IPS DF 4.7 (cell line): ENCODE measurements around the gene TMEM69.
"Not testable (repeated sequence)": the region's sequence is repeated elsewhere in the genome, so short reads cannot be mapped to it uniquely, and the experiment has no call there.

ENCODE experiments used
- DNase-seq: peaks from one replicate; pipeline ENCODE4 v3.0.0-alpha.2; 2013; ENCODE audit warnings: low spot score; ENCODE audit errors: extremely low read depth

TMEM69 gene

DNA sequence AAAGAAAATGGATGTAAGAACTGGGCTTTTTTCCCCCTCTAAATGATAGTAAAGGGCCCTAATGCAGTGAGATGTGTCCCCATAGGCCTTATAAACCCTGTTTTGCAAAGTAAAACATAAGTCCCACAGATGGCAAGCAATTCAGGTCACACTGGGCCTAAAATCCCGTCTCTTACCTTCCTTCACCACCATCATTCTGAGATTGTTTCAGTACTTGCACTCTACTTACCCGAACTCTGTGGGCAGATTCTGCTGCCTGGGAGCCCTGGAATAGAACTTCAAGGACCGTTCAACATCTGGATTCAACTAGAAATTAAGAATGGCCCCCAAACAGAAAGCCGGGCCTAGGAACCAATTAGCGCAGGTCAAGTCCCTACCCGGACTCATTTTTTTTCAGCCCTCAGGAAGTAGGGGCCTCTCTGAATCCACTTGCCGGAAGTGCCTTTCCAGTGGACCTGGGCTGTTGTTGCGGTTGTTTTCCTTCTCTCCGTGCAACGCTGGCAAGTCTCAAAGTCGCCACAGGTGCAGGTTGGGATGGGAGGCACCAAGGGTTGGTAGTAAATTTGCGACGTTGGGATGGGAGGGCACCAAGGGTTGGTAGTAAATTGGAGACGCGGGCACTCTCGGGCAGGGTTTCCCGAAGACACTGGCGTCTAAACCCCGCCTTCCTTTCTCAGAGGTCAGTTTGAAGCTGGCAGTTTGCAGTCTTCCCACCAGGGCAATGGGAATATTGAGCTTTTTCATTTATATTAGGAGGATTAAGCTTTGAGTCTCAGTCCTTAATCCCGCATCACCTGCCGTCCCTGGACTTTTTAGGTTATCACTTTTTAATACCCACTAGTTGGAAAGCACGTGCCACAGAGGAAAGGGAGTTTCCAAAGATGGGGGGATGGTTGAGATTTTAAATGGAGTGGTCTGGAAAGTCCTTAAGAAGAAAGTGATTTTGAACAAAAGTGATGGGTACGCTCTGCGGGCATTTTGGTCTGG is at the start of gene TMEM69:
Gene TMEM69, plus strand, starts transcription at position 428 of the 987 bp plus-strand sequence. CDS start 2,888 bp downstream, outside the sequence.
- no peak for DNase-seq

DNA sequence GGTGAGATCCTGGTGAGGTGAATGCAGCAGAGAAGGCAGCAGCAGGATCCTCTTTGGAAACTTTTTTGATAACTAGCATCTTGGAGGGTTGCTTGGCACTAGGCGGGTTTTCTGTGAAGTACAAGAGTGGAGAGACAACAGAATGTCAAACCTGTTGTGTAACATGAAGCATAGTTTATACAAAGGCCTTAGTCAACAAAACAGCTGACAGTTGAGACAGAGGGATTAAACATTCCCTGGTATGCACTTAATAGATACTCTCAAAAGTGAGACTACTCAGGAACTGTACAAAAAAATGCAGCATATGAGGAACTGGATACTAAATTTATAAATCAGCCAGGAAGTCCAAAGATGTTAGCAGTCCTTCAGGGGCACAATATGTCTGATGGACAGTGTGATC is 47.7 kb upstream of the TMEM69 start:
- no peak for DNase-seq

DNA sequence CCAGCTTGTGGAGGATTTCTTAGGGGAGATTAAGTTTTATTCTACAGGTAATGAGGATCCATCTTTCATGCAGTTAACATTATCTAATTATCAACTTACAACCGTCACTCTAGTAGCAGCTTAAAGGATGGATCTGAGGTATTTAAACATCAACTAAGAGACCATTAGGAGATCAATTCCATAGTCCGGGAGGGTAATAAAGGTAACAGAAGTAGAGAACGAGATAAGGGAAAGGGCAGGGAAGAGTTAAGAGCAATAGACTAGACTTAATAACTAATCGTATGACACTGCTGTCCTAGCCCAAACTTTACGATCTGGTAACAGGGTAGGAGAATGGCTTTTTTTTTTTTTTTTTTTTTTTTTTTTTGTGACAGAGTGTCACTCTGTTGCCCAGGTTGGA is 44.7 kb upstream of the TMEM69 start:
- no peak for DNase-seq

DNA sequence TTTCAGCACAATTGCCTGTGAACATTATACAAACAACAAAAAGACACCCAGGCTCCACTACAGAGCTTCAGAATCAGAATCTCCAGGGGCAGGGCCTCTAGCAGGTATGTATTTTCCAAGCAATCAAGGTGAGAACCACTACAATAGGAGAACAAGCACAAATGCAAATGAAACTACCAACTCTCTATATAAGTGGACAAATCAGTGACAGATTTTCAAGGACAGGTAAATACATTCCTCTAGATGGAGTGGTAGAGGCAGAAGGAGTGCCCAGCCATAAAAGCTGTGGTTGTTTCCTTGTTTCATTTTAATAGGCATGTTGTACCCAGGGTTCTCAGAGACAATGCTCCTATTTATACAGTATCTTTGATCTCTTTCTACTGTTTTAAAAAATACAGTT is 44.0 kb upstream of the TMEM69 start:
- no peak for DNase-seq

DNA sequence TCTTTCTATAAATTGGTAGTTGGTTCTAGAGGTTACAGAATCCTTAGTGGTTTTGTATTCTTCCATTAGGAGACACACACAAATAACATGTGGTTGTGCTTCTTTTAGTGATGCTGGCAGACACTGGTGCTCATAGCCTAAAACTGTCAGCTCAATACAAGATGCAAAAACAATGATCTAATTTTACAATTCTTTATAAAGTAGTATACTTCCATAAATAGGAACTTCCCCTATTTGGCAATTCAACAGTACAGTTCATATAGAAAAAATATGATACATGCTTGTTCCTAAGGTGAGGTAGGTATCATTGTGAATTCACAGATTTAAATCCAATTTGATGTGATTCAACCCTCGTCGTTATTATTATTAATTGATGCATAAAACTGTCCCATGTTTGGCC is 43.3 kb upstream of the TMEM69 start:
- DNase-seq, result no peak

DNA sequence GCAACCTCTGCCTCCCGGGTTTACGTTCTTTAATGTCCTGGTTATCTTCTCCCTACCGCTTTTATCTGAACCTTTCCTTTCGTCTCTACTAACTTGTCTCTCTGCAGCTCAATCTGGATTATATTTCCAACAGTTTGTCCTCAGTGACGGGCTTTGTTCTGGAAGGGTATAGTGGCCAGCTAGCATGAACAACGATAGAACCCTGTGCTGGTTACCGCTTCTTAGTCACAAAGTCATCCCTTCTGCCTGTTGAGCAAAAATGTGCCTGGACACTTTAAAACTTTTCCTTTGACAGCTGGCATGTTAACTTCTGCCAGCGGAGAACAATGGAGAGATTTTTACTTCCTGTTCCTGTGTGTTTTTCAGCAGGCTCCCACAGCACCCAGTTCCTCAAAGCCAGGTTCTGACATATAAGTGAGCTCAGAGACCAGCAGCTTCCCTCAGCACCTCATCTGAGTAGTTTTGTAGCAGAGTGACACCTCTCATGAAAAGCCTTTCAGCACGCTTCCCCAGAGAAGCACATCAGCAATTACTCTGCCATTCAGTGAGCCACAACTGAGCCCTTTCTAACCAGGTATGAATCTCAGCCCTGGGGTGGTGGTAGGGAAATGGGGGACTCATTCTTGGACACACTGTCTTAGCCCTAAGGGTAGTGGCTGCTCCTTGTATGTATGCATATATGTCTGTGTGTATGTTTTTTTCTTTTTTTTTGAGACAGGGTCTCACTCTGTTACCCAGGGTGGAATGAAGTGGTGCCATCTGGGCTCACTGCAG is 40.5 kb upstream of the TMEM69 start:
- no peak for DNase-seq

DNA sequence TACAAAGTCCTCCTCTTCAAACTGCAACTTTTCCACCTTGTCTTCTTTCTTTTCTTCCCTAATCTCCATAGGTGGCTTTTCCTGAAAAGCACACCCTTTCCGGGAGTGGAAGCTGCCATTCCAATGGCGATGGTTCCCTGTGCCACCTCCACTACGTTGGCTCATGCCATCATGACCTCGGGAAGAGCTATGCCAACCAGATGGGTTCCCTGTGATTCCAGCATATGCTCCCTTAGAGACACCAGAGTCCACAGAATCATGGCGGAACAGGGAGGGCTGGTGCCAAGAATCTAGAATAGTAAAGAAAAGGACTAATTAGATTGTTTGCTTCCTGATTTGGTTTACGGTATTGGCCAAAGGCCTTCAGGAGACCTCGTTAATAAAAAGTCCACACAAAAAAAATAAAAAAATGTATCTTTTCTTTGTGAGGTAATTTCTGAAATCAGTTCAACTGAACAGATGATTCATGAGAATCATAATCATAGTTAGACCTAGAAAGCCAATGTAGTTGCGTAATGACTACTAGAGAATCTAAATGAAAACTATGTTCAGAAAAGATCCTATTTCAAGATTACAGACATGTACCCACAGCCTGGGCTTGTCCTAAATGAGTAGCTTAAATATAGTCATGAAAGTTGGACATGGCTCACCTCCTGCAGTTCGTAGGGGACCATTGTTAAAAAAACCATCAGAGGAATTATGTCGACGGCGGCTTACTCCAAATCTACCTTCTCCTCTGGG is 33.3 kb upstream of the TMEM69 start:
- no peak for DNase-seq

DNA sequence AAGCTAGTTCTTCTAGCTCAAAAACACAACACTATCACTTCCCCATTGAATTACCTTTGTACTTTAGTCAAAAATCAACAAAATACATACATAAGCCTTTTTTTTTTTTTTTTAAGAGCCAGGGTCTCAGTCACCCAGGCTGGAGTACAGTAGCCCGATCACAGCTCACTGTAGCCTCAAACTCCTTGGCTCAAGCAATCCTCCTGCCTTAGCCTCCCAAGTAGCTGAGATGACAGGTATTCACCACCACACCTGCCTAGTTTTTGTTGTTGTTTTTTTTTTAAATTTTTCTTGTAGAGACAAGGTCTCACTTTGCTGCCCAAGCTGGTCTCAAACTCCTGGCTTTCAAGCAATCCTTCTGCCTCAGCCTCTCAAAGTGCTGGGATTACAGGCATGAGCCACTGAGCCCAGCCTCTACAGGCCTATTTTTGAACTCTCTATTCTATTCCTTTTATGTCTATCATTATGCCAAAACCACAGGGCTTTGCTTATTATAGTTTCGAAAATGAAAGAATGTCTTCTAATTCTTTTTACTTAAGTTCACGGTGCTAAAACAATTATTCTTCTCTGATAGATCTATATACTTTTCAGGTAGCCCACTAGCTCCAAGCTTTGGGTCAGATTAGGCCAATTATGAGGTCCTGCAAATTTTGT is 31.3 kb upstream of the TMEM69 start:
- no peak for DNase-seq

- DNase-seq, result no peak
These were observed 29.8 kb upstream of the TMEM69 start for GRCh38 chr1:45658171-45658570.

DNA sequence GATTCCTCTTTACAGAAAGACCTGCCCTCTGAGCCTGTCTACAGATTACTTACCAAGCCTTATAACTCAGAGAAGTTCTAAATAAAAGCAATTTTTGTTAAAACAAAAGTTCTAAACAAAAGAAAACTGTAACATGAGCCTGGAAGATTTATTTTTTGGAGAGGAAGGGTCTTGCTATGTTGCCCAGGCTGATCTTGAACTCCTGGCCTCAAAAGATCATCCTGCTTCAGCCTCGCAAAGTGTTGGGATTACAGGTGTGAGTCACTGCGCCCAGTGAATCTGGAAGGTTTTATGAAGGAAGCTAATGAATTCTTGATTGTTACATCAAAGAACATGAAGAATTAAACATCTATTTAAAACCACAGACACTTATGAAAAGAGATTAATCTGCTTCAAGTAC is 28.8 kb upstream of the TMEM69 start:
- DNase-seq, result no peak

DNA sequence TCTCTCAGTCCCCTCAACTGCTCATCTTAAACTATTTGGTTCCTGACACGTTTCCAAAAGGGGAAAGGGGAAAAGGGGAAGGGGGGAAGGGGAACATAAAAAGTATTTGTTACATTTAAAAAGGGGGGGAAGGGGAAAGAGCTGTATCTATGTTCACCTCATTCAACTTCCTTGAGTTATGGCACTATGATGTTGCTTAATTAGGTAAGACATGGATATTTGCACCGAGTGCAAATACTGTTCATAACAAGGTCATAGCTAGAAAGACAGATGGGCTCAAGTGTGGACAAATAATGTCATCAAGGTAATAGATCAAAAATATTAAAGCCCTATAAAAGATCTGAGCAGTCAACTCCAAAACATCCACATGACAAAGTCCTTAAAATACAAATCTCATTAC is 27.6 kb upstream of the TMEM69 start:
- no peak for DNase-seq

GRCh38 chr1:45666836-45667235 is 21.1 kb upstream of the TMEM69 start:
- no peak for DNase-seq

- DNase-seq, result no peak
These were observed 20.5 kb upstream of the TMEM69 start for GRCh38 chr1:45667321-45668111.

- no peak for DNase-seq
These were observed 19.5 kb upstream of the TMEM69 start for GRCh38 chr1:45668526-45668925.

DNA sequence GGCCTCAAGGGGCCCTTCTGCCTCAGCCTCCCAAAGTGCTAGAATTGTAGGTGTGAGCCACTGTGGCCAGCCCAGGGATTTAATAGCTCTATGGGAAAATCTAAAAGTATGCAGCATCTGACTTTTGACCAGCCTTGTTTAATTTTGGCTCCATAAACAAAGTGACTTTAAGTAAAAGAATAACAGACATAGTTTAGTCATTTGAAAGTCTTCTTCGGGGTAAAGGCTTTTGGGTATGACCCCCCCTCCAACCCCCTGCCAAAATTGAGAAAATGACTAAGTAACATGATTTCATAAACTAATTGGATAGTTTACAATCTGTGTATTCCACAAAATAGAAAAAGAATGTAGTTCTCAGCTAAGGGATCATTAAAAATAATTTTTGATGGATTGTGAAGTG is 18.6 kb upstream of the TMEM69 start:
- no peak for DNase-seq

- DNase-seq, result no peak
These were observed 17.9 kb upstream of the TMEM69 start for GRCh38 chr1:45669859-45670655.

DNA sequence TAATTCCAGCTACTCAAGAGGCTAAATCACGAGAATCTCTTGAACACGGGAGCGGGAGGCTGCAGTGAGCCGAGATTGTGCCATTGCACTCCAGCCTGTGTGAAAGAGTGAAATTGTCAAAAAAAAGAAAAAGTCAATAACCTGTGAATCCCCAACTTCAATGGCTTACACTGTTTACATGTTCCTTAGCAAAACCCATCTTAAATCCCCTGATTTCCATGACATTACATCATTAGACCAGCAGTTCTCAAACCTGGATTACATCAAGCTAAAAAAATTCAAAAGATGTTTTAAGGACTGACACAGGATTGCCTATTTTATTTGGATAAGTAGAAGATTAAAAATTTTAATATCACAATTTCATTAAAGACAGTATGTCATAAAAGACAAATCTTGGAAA is 14.0 kb upstream of the TMEM69 start:
- DNase-seq, result no peak

GRCh38 chr1:45674478-45674877 is 13.5 kb upstream of the TMEM69 start:
- DNase-seq, result no peak

DNA sequence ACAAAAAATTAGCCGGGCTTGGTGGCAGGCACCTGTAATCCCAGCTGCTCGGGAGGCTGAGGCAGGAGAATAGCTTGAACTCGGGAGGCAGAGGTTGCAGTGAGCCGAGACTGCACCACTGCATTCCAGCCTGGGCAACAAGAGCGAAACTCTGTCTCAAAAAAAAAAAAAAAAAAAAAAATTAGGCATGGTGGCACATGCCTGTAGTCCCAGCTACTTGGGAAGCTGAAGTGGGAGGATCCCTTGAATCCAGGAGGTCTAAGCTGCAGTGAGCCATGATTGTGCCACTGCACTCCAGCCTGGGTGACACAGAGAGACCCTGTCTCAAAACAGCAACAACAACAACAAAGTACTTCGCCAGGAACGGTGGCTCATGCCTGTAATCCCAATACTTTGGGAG is 11.4 kb upstream of the TMEM69 start:
- not testable (repeated sequence) for DNase-seq
